Neural progenitor cell (in vitro differentiated cells): Measurements from ENCODE around the gene CSTF2T. TPM values are rescaled to one million over a fixed set of nuclear protein-coding genes. Genes with fewer than 3 reads are reported as not detected.

ENCODE experiments used
- DNase-seq: peaks from one replicate; pipeline ENCODE4 v3.0.0-alpha.2; 2016; ENCODE audit warnings: low spot score
- H2AFZ ChIP-seq: fragments of 200-600 bp; sonication (generic); replicated peaks from 2 replicates; pipeline ENCODE4 v1.6.1; 2016; ENCODE audit warnings: antibody characterized with exemption
- H3F3A ChIP-seq: fragments of 200-600 bp; sonication (generic); 2 replicates; pipeline ENCODE4 v1.6.1; 2016; ENCODE audit warnings: antibody characterized with exemption, low read depth
- H3K27ac ChIP-seq: fragments of 200-600 bp; sonication (generic); 2 replicates; pipeline ENCODE4 v1.5.1; 2016; ENCODE audit warnings: mild to moderate bottlenecking
- H3K27me3 ChIP-seq: fragments of 200-600 bp; sonication (generic); 2 replicates; pipeline ENCODE4 v1.6.1; 2016; ENCODE audit warnings: mild to moderate bottlenecking, moderate library complexity
- H3K36me3 ChIP-seq: fragments of 200-600 bp; sonication (generic); 2 replicates; pipeline ENCODE4 v1.5.1; 2016
- H3K4me1 ChIP-seq: fragments of 200-600 bp; sonication (generic); 2 replicates; pipeline ENCODE4 v1.6.1; 2016; ENCODE audit warnings: mixed run types
- H3K4me2 ChIP-seq: fragments of 200-600 bp; sonication (generic); 2 replicates; pipeline ENCODE4 v1.6.1; 2016
- H3K4me3 ChIP-seq: fragments of 200-600 bp; sonication (generic); 2 replicates; pipeline ENCODE4 v1.5.1; 2016
- H3K79me2 ChIP-seq: fragments of 200-600 bp; sonication (generic); 2 replicates; pipeline ENCODE4 v1.6.1; 2016; ENCODE audit warnings: low read depth
- H3K9ac ChIP-seq: fragments of 200-600 bp; sonication (generic); 2 replicates; pipeline ENCODE4 v1.6.1; 2016
- H3K9me3 ChIP-seq: fragments of 200-600 bp; sonication (generic); 2 replicates; pipeline ENCODE4 v1.5.1; 2016; ENCODE audit warnings: low read depth
- H4K20me1 ChIP-seq: fragments of 200-600 bp; sonication (generic); 2 replicates; pipeline ENCODE4 v1.6.1; 2016; ENCODE audit warnings: low read depth
- H3K27ac Mint-ChIP-seq: 3 replicates; pipeline ENCODE4 v1.8.0; 2021; ENCODE audit warnings: mixed read lengths
- H3K27me3 Mint-ChIP-seq: 2 replicates; pipeline ENCODE4 v1.8.0; 2022; ENCODE audit warnings: low read depth, mild to moderate bottlenecking, inconsistent platforms, moderate library complexity, mixed read lengths; ENCODE audit not compliant: insufficient read depth
- H3K36me3 Mint-ChIP-seq: 3 replicates; pipeline ENCODE4 v1.8.0; 2021; ENCODE audit warnings: mixed read lengths
- H3K4me1 Mint-ChIP-seq: 3 replicates; pipeline ENCODE4 v1.8.0; 2021; ENCODE audit warnings: mixed read lengths
- H3K4me3 Mint-ChIP-seq: 3 replicates; pipeline ENCODE4 v1.8.0; 2021; ENCODE audit warnings: mild to moderate bottlenecking, moderate library complexity, mixed read lengths
- H3K9me3 Mint-ChIP-seq: 3 replicates; pipeline ENCODE4 v1.8.0; 2020; ENCODE audit warnings: mixed read lengths
- CTCF ChIP-seq: fragments of 200-600 bp; sonication (generic); IDR thresholded peaks from 2 replicates; pipeline ENCODE4 v1.5.1; 2017; ENCODE audit warnings: antibody characterized with exemption, mild to moderate bottlenecking
- EZH2 ChIP-seq: fragments of 200-600 bp; sonication (generic); IDR thresholded peaks from 2 replicates; pipeline ENCODE4 v1.6.1; 2017; ENCODE audit warnings: antibody characterized with exemption, mild to moderate bottlenecking, moderate library complexity
- EZH2phosphoT487 ChIP-seq: fragments of 200-600 bp; sonication (generic); IDR thresholded peaks from 2 replicates; pipeline ENCODE4 v1.6.1; 2017; ENCODE audit warnings: antibody characterized with exemption
- total RNA-seq: library from RNA; depleted of rRNA; stranded (reverse); fragments of >200 nt; gene quantifications from 2 replicates; pipeline ENCODE4 v1.2.3, GENCODE V29; 2015; ENCODE audit warnings: low replicate concordance

CSTF2T gene
- total RNA-seq, 1 donor from 2014 or later, result 53.7 TPM

DNA sequence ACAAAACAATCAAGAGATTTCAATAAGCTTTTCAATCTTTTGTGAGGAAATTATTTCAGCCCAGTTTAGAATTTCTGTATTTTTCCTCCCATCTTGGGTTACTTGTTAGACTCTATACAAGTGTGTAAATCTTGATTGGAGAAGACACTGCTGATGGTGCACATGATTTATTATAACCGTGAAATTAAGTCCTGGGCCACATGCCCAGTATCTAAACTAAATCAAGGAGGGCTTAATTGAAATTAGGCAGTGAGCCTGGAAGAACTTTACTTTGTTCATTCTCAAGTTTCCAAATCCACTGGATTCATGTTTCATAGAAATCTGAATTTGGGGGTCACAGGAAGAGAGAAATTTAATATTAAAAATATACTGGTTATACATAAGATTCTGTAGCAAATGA, 44.5 kb downstream of the CSTF2T start:
- Histone ChIP-seq H3K36me3 (no peaks in the 10 kb centered on the region), H3K27me3 (no peaks in the 10 kb centered on the region)
- DNase-seq, result no peak

DNA sequence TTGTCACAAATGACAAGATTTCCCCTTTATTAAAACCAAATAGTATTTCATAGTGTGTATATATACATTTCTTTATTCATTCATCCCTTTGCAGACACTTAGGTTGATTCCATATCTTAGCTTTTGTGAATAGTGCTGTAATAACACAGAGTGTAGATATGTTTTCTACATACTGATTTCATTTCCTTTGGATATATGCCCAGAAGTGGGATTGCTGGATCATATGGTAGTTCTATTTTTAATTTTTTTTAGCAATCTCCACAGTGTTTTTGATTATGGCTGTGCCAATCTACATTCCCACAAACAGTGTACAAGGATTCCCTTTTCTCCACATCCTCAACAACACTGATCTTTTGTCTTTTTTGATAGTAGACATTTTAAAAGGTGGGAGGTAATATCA, 46.4 kb downstream of the CSTF2T start:
- Mint-ChIP-seq H3K27me3 (no peaks in the 10 kb centered on the region), H3K9me3 (no peaks in the 10 kb centered on the region), H3K27ac (no peak overlapping the region), H3K4me1 (no peaks in the 10 kb centered on the region), H3K4me3 (no peak overlapping the region), H3K36me3 (no peaks in the 10 kb centered on the region)
- no peak overlapping the region for H3K27ac ChIP-seq
- no peaks in the 10 kb centered on the region for H3K79me2 ChIP-seq
- no peaks in the 10 kb centered on the region for H3K27me3 ChIP-seq
- no peak for TF ChIP-seq EZH2phosphoT487
- no peak for TF ChIP-seq EZH2
- TF ChIP-seq CTCF, result no peak
- H3K4me2 ChIP-seq, result no peak overlapping the region
- H3K9me3 ChIP-seq, result no peaks in the 10 kb centered on the region
- no peak overlapping the region for H2AFZ ChIP-seq
- peaks cover 17% of the 10 kb centered on the region for H3K4me1 ChIP-seq
- DNase-seq, result no peak
- H3K4me3 ChIP-seq, result no peak overlapping the region
- H3K9ac ChIP-seq, result no peak overlapping the region
- H4K20me1 ChIP-seq, result no peaks in the 10 kb centered on the region
- H3K36me3 ChIP-seq, result no peaks in the 10 kb centered on the region
- no peaks in the 10 kb centered on the region for H3F3A ChIP-seq

More for the DNA sequence above, 44.5 kb downstream of the CSTF2T start:
- H3K4me2 ChIP-seq, result peak overlapping the region; percentile 7
- no peaks in the 10 kb centered on the region for H3F3A ChIP-seq
- TF ChIP-seq CTCF, result no peak
- TF ChIP-seq EZH2, result no peak
- no peak for TF ChIP-seq EZH2phosphoT487
- H3K9me3 ChIP-seq, result no peaks in the 10 kb centered on the region
- Mint-ChIP-seq H3K27ac (no peak overlapping the region), H3K36me3 (no peaks in the 10 kb centered on the region), H3K4me1 (no peaks in the 10 kb centered on the region), H3K27me3 (no peaks in the 10 kb centered on the region), H3K4me3 (no peak overlapping the region), H3K9me3 (no peaks in the 10 kb centered on the region)
- no peak overlapping the region for H3K9ac ChIP-seq
- H3K27ac ChIP-seq, result no peak overlapping the region
- no peak overlapping the region for H3K4me3 ChIP-seq
- peaks cover 22% of the 10 kb centered on the region for H3K4me1 ChIP-seq
- H3K79me2 ChIP-seq, result no peaks in the 10 kb centered on the region
- H2AFZ ChIP-seq, result no peak overlapping the region
- no peaks in the 10 kb centered on the region for H4K20me1 ChIP-seq

DNA sequence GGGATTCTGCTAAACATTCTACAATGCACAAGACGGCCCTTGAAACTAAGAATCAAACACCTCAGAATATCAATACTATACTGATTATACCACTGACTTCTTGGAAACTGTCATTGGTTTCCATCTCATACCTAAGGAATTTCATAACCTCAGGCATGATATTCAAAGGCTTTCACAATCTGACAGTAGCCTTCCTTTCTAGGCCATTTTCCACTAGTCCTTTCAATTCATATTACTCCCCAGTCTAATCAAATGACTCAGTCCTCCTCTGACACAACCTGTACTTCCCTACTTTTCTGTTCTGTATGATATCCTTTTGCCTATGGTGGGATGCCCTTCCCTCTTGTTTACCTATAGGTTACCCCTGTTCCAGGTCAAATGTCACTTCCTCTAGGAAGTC, 48.3 kb downstream of the CSTF2T start:
- no peaks in the 10 kb centered on the region for H3K36me3 ChIP-seq
- no peaks in the 10 kb centered on the region for H3K9me3 ChIP-seq
- no peaks in the 10 kb centered on the region for H3F3A ChIP-seq
- H3K4me3 ChIP-seq, result no peak overlapping the region
- Mint-ChIP-seq H3K4me1 (no peaks in the 10 kb centered on the region), H3K36me3 (no peaks in the 10 kb centered on the region), H3K27me3 (no peaks in the 10 kb centered on the region), H3K9me3 (no peaks in the 10 kb centered on the region), H3K4me3 (no peak overlapping the region), H3K27ac (no peak overlapping the region)
- no peak overlapping the region for H3K27ac ChIP-seq
- H3K9ac ChIP-seq, result no peak overlapping the region
- H3K4me2 ChIP-seq, result no peak overlapping the region
- no peak overlapping the region for H2AFZ ChIP-seq
- H4K20me1 ChIP-seq, result no peaks in the 10 kb centered on the region
- no peak for DNase-seq
- no peaks in the 10 kb centered on the region for H3K79me2 ChIP-seq
- peaks cover 8% of the 10 kb centered on the region for H3K4me1 ChIP-seq
- no peaks in the 10 kb centered on the region for H3K27me3 ChIP-seq
- TF ChIP-seq EZH2, result no peak

GRCh38 chr10:51649064-51649463, 50.3 kb downstream of the CSTF2T start:
- H3K36me3 Mint-ChIP-seq, result no peaks in the 10 kb centered on the region
- TF ChIP-seq EZH2phosphoT487 (no peak), CTCF (no peak), EZH2 (no peak)
- no peak overlapping the region for H3K4me3 ChIP-seq
- H3K27me3 Mint-ChIP-seq, result no peaks in the 10 kb centered on the region
- H3K4me2 ChIP-seq, result no peak overlapping the region
- no peak overlapping the region for H3K27ac Mint-ChIP-seq
- H3K27ac ChIP-seq, result no peak overlapping the region
- H3K36me3 ChIP-seq, result no peaks in the 10 kb centered on the region
- no peaks in the 10 kb centered on the region for H4K20me1 ChIP-seq
- no peaks in the 10 kb centered on the region for H3F3A ChIP-seq
- no peaks in the 10 kb centered on the region for H3K4me1 Mint-ChIP-seq
- no peaks in the 10 kb centered on the region for H3K79me2 ChIP-seq
- no peak overlapping the region for H3K4me3 Mint-ChIP-seq
- H3K4me1 ChIP-seq, result no peaks in the 10 kb centered on the region
- DNase-seq, result no peak
- no peak overlapping the region for H2AFZ ChIP-seq
- H3K9ac ChIP-seq, result no peak overlapping the region
- no peaks in the 10 kb centered on the region for H3K9me3 ChIP-seq
- H3K9me3 Mint-ChIP-seq, result no peaks in the 10 kb centered on the region
- H3K27me3 ChIP-seq, result no peaks in the 10 kb centered on the region
